ENCODE measurements around the gene ULK4. TPM values are rescaled to one million over a fixed set of nuclear protein-coding genes. Genes with fewer than 3 reads are reported as not detected.

ULK4 gene
- total and polyA plus RNA-seq, 2 of the 8 experiments (the other 6 are each of a cell fraction or from before 2014, with no cell fraction given): 3.0 to 10.8 TPM

DNA sequence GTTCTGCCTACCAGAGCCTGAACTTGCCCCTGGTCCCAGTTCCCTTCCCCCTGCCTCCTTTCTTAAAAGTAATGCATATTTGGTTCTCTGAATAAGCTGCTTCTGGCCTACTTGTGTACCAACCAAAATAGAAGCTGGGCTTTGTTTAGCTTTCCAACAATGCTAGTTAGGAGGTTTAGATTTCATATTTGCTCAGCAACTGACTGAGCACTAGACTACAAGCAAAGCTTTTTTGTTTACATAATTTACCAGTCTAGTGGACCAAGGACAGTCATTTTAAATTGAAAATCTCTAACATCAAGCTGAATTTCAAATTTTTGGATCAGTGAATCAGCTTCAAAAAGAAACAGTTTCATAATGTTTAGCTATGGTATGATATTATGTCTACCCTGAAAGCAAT lies 331.2 kb downstream of the ULK4 start (continued):
- TF ChIP-seq, protein P1, sequence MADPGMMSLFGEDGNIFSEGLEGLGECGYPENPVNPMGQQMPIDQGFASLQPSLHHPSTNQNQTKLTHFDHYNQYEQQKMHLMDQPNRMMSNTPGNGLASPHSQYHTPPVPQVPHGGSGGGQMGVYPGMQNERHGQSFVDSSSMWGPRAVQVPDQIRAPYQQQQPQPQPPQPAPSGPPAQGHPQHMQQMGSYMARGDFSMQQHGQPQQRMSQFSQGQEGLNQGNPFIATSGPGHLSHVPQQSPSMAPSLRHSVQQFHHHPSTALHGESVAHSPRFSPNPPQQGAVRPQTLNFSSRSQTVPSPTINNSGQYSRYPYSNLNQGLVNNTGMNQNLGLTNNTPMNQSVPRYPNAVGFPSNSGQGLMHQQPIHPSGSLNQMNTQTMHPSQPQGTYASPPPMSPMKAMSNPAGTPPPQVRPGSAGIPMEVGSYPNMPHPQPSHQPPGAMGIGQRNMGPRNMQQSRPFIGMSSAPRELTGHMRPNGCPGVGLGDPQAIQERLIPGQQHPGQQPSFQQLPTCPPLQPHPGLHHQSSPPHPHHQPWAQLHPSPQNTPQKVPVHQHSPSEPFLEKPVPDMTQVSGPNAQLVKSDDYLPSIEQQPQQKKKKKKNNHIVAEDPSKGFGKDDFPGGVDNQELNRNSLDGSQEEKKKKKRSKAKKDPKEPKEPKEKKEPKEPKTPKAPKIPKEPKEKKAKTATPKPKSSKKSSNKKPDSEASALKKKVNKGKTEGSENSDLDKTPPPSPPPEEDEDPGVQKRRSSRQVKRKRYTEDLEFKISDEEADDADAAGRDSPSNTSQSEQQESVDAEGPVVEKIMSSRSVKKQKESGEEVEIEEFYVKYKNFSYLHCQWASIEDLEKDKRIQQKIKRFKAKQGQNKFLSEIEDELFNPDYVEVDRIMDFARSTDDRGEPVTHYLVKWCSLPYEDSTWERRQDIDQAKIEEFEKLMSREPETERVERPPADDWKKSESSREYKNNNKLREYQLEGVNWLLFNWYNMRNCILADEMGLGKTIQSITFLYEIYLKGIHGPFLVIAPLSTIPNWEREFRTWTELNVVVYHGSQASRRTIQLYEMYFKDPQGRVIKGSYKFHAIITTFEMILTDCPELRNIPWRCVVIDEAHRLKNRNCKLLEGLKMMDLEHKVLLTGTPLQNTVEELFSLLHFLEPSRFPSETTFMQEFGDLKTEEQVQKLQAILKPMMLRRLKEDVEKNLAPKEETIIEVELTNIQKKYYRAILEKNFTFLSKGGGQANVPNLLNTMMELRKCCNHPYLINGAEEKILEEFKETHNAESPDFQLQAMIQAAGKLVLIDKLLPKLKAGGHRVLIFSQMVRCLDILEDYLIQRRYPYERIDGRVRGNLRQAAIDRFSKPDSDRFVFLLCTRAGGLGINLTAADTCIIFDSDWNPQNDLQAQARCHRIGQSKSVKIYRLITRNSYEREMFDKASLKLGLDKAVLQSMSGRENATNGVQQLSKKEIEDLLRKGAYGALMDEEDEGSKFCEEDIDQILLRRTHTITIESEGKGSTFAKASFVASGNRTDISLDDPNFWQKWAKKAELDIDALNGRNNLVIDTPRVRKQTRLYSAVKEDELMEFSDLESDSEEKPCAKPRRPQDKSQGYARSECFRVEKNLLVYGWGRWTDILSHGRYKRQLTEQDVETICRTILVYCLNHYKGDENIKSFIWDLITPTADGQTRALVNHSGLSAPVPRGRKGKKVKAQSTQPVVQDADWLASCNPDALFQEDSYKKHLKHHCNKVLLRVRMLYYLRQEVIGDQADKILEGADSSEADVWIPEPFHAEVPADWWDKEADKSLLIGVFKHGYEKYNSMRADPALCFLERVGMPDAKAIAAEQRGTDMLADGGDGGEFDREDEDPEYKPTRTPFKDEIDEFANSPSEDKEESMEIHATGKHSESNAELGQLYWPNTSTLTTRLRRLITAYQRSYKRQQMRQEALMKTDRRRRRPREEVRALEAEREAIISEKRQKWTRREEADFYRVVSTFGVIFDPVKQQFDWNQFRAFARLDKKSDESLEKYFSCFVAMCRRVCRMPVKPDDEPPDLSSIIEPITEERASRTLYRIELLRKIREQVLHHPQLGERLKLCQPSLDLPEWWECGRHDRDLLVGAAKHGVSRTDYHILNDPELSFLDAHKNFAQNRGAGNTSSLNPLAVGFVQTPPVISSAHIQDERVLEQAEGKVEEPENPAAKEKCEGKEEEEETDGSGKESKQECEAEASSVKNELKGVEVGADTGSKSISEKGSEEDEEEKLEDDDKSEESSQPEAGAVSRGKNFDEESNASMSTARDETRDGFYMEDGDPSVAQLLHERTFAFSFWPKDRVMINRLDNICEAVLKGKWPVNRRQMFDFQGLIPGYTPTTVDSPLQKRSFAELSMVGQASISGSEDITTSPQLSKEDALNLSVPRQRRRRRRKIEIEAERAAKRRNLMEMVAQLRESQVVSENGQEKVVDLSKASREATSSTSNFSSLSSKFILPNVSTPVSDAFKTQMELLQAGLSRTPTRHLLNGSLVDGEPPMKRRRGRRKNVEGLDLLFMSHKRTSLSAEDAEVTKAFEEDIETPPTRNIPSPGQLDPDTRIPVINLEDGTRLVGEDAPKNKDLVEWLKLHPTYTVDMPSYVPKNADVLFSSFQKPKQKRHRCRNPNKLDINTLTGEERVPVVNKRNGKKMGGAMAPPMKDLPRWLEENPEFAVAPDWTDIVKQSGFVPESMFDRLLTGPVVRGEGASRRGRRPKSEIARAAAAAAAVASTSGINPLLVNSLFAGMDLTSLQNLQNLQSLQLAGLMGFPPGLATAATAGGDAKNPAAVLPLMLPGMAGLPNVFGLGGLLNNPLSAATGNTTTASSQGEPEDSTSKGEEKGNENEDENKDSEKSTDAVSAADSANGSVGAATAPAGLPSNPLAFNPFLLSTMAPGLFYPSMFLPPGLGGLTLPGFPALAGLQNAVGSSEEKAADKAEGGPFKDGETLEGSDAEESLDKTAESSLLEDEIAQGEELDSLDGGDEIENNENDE (IDR thresholded peaks at IDR 0.05; ENCODE audit: insufficient replicate concordance, low read length): no peak
- no peak for TF ChIP-seq SP2 (IDR thresholded peaks at IDR 0.05; ENCODE audit: low read length)
- TF ChIP-seq JUND (IDR thresholded peaks at IDR 0.05; ENCODE audit: low read length): no peak

All from H1 (cell line).